ENCODE results near the gene PPP2R3B. TPM values are rescaled to one million over a fixed set of nuclear protein-coding genes. Genes with fewer than 3 reads are reported as not detected.

Gene PPP2R3B
- total and polyA plus RNA-seq, 2 of the 13 experiments (the other 11 are each of a cell fraction or from before 2014, with no cell fraction given) = 17.0 to 21.4 TPM

- TF ChIP-seq GTF3A (CRISPR knock-in tag; conservative IDR thresholded peaks at IDR 0.05) = no peak
- TF ChIP-seq CBFB (CRISPR knock-in tag; IDR thresholded peaks at IDR 0.05) = no peak
- TF ChIP-seq ARHGAP35 (CRISPR knock-in tag; IDR thresholded peaks at IDR 0.05; ENCODE audit: borderline replicate concordance) = no peak
- TF ChIP-seq NFAT5 (CRISPR knock-in tag; IDR thresholded peaks at IDR 0.05) = no peak
- TF ChIP-seq THAP9 (CRISPR knock-in tag; IDR thresholded peaks at IDR 0.05; ENCODE audit: borderline replicate concordance) = no peak
- TF ChIP-seq RFXAP (CRISPR knock-in tag; IDR thresholded peaks at IDR 0.05; ENCODE audit: borderline replicate concordance) = no peak
- no peak for TF ChIP-seq TFDP1 (CRISPR knock-in tag; IDR thresholded peaks at IDR 0.05; ENCODE audit: borderline replicate concordance)
- TF ChIP-seq GATAD1 (CRISPR knock-in tag; IDR thresholded peaks at IDR 0.05) = no peak
- no peak for TF ChIP-seq ZBTB21 (CRISPR knock-in tag; IDR thresholded peaks at IDR 0.05)
- TF ChIP-seq SSRP1 (CRISPR knock-in tag; IDR thresholded peaks at IDR 0.05) = no peak
- TF ChIP-seq LBX2 (CRISPR knock-in tag; IDR thresholded peaks at IDR 0.05; ENCODE audit: borderline replicate concordance) = no peak
- no peak for TF ChIP-seq TAF15 (IDR thresholded peaks at IDR 0.05; ENCODE audit: low read depth, low read length, poor library complexity, severe bottlenecking)
- TF ChIP-seq SIX4 (CRISPR knock-in tag; IDR thresholded peaks at IDR 0.05) = no peak
- TF ChIP-seq ZNF569 (CRISPR knock-in tag; IDR thresholded peaks at IDR 0.05; ENCODE audit: borderline replicate concordance) = no peak
- TF ChIP-seq MLXIP (CRISPR knock-in tag; IDR thresholded peaks at IDR 0.05; ENCODE audit: borderline replicate concordance) = no peak
- no peak for TF ChIP-seq HOXA5 (CRISPR knock-in tag; IDR thresholded peaks at IDR 0.05)
- no peak for TF ChIP-seq GABPB1 (CRISPR knock-in tag; IDR thresholded peaks at IDR 0.05)
Measured at GRCh38 chrX:318068-318738, 68.5 kb downstream of the PPP2R3B start (continued).

Measured in HepG2 (cell line).